K562 (cell line): ENCODE data around the gene CEP128. TPM values are rescaled to one million over a fixed set of nuclear protein-coding genes. Genes with fewer than 3 reads are reported as not detected.

Experiments
- ATAC-seq: fragments of 200-7000 bp; cut with Tn5 transposase; 3 replicates; pipeline ENCODE4 v1.9.1; 2020; ENCODE audit warnings: moderate library complexity
- BruUV-seq: library from RNA; stranded (reverse); fragments of 400-500 nt; replicated peaks from 2 replicates; lab custom pipeline; 2021; lab: Mats Ljungman, UMichigan
- CTCF ChIA-PET: fragments of 300-600 bp; formaldehyde crosslinking; extraction: SDS; loops from one replicate; lab custom pipeline; 2021; ENCODE audit warnings: low intra/inter-chr PET ratio; lab: Yijun Ruan, JAX
- POLR2A ChIA-PET: fragments of 300-600, 350-650 bp; sonication (Branson Sonifier 250); formaldehyde crosslinking; extraction: SDS; loops from one replicate; lab custom pipeline; 2021; ENCODE audit warnings: antibody characterized with exemption, inconsistent platforms; lab: Yijun Ruan, JAX
- DNase-seq, 4 experiments: peaks; one replicate each; pipeline versions ENCODE4 v3.0.0 to v3.0.0-alpha.2; 2011 to 2018; ENCODE audit warnings: low spot score in 3 of 4, mixed read lengths in 3 of 4; ENCODE audit errors: extremely low read depth in 1 of 4
- FAIRE-seq: peaks from 2 replicates; lab custom pipeline; 2011; peaks lifted over from hg19 to GRCh38; lab: Jason Lieb, UNC
- H2AFZ ChIP-seq: 2 replicates; pipeline ENCODE4 v1.6.0; 2011; ENCODE audit warnings: low read depth, low read length, control low read depth, inconsistent platforms
- H3K27ac ChIP-seq: fragments of 200-600 bp; 3 replicates; pipeline ENCODE4 v1.8.0; 2011; ENCODE audit warnings: low read depth, mild to moderate bottlenecking, control low read depth, inconsistent platforms, low read length, moderate library complexity, mixed read lengths; ENCODE audit errors: extremely low read depth
- H3K27me3 ChIP-seq, 2 experiments: fragments of 300-600 bp in 1 of 2; 2 replicates in 1 of 2; 3 replicates in 1 of 2; pipeline versions ENCODE4 v1.6.0 to v1.8.0; 2011; ENCODE audit warnings: inconsistent platforms in 2 of 2, low read length in 2 of 2, mild to moderate bottlenecking in 1 of 2, mixed read lengths in 1 of 2, moderate library complexity in 1 of 2; ENCODE audit not compliant: control insufficient read depth in 2 of 2, insufficient read depth in 2 of 2
- H3K36me3 ChIP-seq: fragments of 300-600 bp; 3 replicates; pipeline ENCODE4 v1.8.0; 2011; ENCODE audit warnings: mild to moderate bottlenecking, low read length, inconsistent platforms; ENCODE audit not compliant: control insufficient read depth, insufficient read depth
- H3K4me1 ChIP-seq, 2 experiments: fragments of 200-600 bp in 1 of 2; replicated peaks in 1 of 2; 2 replicates in 1 of 2; 3 replicates in 1 of 2; pipeline versions ENCODE4 v1.5.1 to v1.8.0; 2011; ENCODE audit warnings: inconsistent platforms in 2 of 2, low read length in 2 of 2, mild to moderate bottlenecking in 1 of 2, mixed read lengths in 1 of 2, moderate library complexity in 1 of 2; ENCODE audit not compliant: control insufficient read depth in 2 of 2, insufficient read depth in 2 of 2
- H3K4me2 ChIP-seq: 2 replicates; pipeline ENCODE4 v1.6.1; 2011; ENCODE audit warnings: low read length, control low read depth, inconsistent platforms, mixed read lengths; ENCODE audit not compliant: insufficient read depth
- H3K4me3 ChIP-seq: fragments of 200-600 bp; sonication (generic), shearing (Covaris generic); 2 replicates; pipeline ENCODE4 v1.5.1; 2016; ENCODE audit warnings: control low read depth, inconsistent platforms
- H3K79me2 ChIP-seq: fragments of 200-600 bp; 3 replicates; pipeline ENCODE4 v1.8.0; 2011; ENCODE audit warnings: low read length, inconsistent platforms; ENCODE audit not compliant: control insufficient read depth, insufficient read depth
- H3K9ac ChIP-seq, 2 experiments: 2 replicates each; pipeline versions ENCODE4 v1.6.0 to v1.6.1; 2011; ENCODE audit warnings: low read depth in 2 of 2, low read length in 2 of 2, control low read depth in 1 of 2, inconsistent platforms in 1 of 2, mild to moderate bottlenecking in 1 of 2, mixed read lengths in 1 of 2; ENCODE audit not compliant: insufficient read depth in 1 of 2
- H3K9me1 ChIP-seq: one replicate; pipeline ENCODE4 v1.6.0; 2011; ENCODE audit warnings: inconsistent platforms, mild to moderate bottlenecking, low read length, moderate library complexity; ENCODE audit not compliant: control insufficient read depth, insufficient read depth
- H3K9me3 ChIP-seq: replicated peaks from 2 replicates; pipeline ENCODE4 v1.5.1; 2011; ENCODE audit warnings: low read depth, low read length, inconsistent platforms; ENCODE audit not compliant: control insufficient read depth, insufficient read depth
- H4K20me1 ChIP-seq: replicated peaks from 2 replicates; pipeline ENCODE4 v1.6.1; 2011; ENCODE audit warnings: low read length, inconsistent platforms, mixed read lengths; ENCODE audit not compliant: control insufficient read depth, insufficient read depth
- KLF10 ChIP-seq: fragments of 250-450 bp; sonication (Bioruptor Pico); IDR thresholded peaks from 2 replicates; pipeline ENCODE4 v1.6.1; 2021; ENCODE audit warnings: matching md5 sums
- ZNF668 ChIP-seq: fragments of 250-450 bp; sonication (Bioruptor Pico); IDR thresholded peaks from 2 replicates; pipeline ENCODE4 v1.8.0; 2022; ENCODE audit warnings: mild to moderate bottlenecking, inconsistent platforms
- WGBS: fragments of 100-300 bp; shearing (Covaris generic); methylation state at CpG from one replicate; pipeline ENCODE4 v1.1.6; 2016; ENCODE audit warnings: low coverage, mixed read lengths; ENCODE audit not compliant: insufficient coverage; ENCODE audit errors: missing lambda C conversion rate; 5-methylcytosine and 5-hydroxymethylcytosine counted together
- in situ Hi-C: fragments of 300-500 bp; cut with MboI; formaldehyde crosslinking; loops from 4 replicates; pipeline ENCODE4 v1.15.0; 2018; ENCODE audit warnings: inconsistent platforms, mixed read lengths
- intact Hi-C: fragments of 100-400 bp; cut with micrococcal nuclease; formaldehyde crosslinking; loops from 2 replicates; pipeline ENCODE4 v1.14.2; 2022
- polyA plus RNA-seq, 8 experiments: library from polyadenylated mRNA; depleted of rRNA in 4 of 8; stranded (reverse) in 5 of 8; unstranded in 3 of 8; fragments of >200 nt; fragmentation: Nextera tagmentation in 2 of 8; fragmentation: Illumina TruSeq in 1 of 8; extraction: Ambion mirVana in 2 of 8; extraction: Trizol in 1 of 8; gene quantifications; 2 replicates each; pipeline versions ENCODE4 v1.2.1 to v1.2.3, GENCODE V29; 2011 to 2014; ENCODE audit warnings: inconsistent platforms in 1 of 8, missing spikeins in 1 of 8
- total RNA-seq, 7 experiments: library from RNA; depleted of rRNA in 6 of 7; stranded (reverse); fragments of >200 nt in 6 of 7; fragmentation: Illumina TruSeq in 2 of 7; extraction: Trizol in 2 of 7; gene quantifications; 2 replicates each; pipeline versions ENCODE4 v1.2.1 to v1.2.3, GENCODE V29; 2011 to 2021; ENCODE audit warnings: low replicate concordance in 1 of 7

Gene CEP128
- total and polyA plus RNA-seq, 9 of the 15 experiments (the other 6 are each of a cell fraction or from before 2014, with no cell fraction given): 2.3 to 9.2 (median 4.6) TPM

DNA sequence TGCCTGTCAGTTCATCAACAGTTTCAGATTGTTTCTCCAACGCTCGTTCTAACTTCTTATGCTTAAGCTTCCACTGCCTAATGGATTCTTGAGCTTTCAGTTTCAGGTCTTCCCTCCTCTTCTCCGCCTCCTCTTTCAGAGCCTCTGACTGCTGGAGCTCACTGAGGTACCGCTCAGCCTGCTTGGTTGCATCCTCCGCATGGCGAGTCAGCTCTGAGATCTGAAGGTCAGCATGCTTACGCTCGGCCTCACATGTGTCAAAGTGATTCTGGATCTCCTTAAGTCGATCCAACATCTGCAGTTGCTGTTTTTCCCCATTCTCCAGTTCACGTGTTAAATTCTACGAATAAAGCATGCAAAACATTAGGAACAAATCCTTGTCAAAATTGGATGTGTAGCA lies 148.8 kb downstream of the CEP128 start:
- no peaks in the 10 kb centered on the region for H3K4me1 ChIP-seq
- H3K27ac ChIP-seq: no peak overlapping the region
- H4K20me1 ChIP-seq: no peaks in the 10 kb centered on the region
- no peak overlapping the region for H2AFZ ChIP-seq
- CTCF ChIA-PET: no interaction called here
- H3K79me2 ChIP-seq: no peaks in the 10 kb centered on the region
- H3K9me1 ChIP-seq: no peaks in the 10 kb centered on the region
- ATAC-seq (no peak), DNase-seq (no peak), FAIRE-seq (no peak)
- no peaks in the 10 kb centered on the region for H3K9me3 ChIP-seq
- POLR2A ChIA-PET: no interaction called here
- BruUV-seq: no TSS peak
- in situ Hi-C loops: no loop called here
- 72% methylated on average over 11 of the region's 11 CpGs for WGBS
- H3K36me3 ChIP-seq: peaks cover 3% of the 10 kb centered on the region; the same call in 1 of the 3 replicates
- H3K9ac ChIP-seq: no peak overlapping the region
- intact Hi-C loops: no loop called here
- H3K27me3 ChIP-seq: no peaks in the 10 kb centered on the region
- H3K4me2 ChIP-seq: no peak overlapping the region
- TF ChIP-seq KLF10 (CRISPR knock-in tag): no peak
- no peak overlapping the region for H3K4me3 ChIP-seq

DNA sequence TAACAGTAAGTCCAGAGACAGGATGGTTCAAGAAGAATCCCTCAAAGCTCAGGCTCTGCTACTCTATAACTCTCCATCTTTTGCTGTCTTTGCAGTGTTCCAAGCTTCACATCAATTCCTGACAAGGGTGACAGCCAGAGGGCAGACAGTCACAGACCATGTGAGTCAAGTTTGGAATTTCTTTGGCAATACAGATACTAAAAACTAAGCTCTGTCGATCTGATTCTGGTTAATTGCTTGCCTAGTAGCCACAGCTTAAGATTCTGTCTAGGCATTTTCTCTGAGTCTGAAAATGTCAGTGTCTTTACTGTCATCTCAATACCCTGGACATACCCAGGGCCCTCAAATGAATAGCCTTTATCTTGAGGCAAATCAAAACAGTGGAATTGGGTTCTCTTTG lies 153.7 kb downstream of the CEP128 start:
- no peak overlapping the region for H3K9ac ChIP-seq
- H3K9me1 ChIP-seq: no peaks in the 10 kb centered on the region
- BruUV-seq: no TSS peak
- CTCF ChIA-PET: no interaction called here
- in situ Hi-C loops: no loop called here
- no peak overlapping the region for H3K27ac ChIP-seq
- peaks cover 3% of the 10 kb centered on the region; the same call in 1 of the 3 replicates for H3K36me3 ChIP-seq
- no peak for DNase-seq
- WGBS: 0% methylated on average over 1 of the region's 1 CpG
- FAIRE-seq: no peak
- no peak overlapping the region for H2AFZ ChIP-seq
- H4K20me1 ChIP-seq: no peaks in the 10 kb centered on the region
- POLR2A ChIA-PET: no interaction called here
- H3K27me3 ChIP-seq: no peaks in the 10 kb centered on the region
- ATAC-seq: no peak
- no peaks in the 10 kb centered on the region for H3K9me3 ChIP-seq
- intact Hi-C loops: no loop called here
- H3K4me1 ChIP-seq: no peaks in the 10 kb centered on the region
- no peak overlapping the region for H3K4me2 ChIP-seq
- no peak for TF ChIP-seq ZNF668 (CRISPR knock-in tag)
- H3K79me2 ChIP-seq: no peaks in the 10 kb centered on the region
- no peak overlapping the region for H3K4me3 ChIP-seq
